NCI-H1048 (cell line): ENCODE measurements around the gene POLR3GL.

Experiments used
- DNase-seq: peaks from one replicate; lab custom pipeline; 2025; lab: John Stamatoyannopoulos, UW

Gene POLR3GL

DNA sequence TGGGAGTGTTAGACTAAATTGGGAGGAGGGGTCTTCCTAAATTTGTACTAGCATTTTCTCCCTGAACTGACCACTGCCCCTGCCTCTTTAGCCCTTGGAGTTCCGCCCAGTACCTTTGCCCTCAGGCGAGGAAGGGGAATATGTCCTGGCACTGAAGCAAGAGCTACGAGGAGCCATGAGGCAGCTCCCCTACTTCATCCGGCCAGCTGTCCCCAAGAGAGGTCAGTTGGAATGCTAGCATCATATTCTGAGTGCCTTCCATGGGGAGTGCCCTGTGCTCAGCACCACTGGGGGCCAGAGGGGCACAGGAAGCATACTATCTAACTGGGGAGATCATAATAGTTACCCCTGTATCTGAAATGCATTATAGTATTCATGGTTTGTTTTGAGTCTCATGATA lies 10.7 kb downstream of the POLR3GL start:
- DNase-seq, result no peak

DNA sequence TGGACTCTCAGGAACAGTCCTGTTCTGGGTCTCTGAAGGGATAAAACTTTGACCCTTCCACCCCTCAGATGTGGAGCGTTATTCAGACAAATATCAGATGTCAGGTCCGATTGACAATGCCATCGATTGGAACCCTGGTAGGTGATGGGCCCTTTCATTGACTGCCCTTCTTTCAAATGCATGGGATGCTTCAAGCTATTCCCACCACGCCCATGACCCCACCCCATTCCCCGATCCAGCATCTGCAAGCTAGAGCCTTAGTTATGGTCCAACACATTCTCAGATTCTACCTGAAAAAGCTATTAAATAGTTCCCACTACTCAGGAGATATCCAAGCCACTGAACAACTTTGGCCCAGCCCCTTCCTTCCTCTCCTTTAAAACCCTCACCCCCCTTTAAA lies 12.5 kb downstream of the POLR3GL start:
- DNase-seq, result no peak

- peak; percentile 75 for DNase-seq
Observed at GRCh38 chr1:145977486-145978470, 13.3 kb downstream of the POLR3GL start.

GRCh38 chr1:145978471-145978853 lies 14.0 kb downstream of the POLR3GL start:
- no peak for DNase-seq

GRCh38 chr1:145978854-145979745 lies 14.6 kb downstream of the POLR3GL start:
- DNase-seq, result peak; percentile 94

DNA sequence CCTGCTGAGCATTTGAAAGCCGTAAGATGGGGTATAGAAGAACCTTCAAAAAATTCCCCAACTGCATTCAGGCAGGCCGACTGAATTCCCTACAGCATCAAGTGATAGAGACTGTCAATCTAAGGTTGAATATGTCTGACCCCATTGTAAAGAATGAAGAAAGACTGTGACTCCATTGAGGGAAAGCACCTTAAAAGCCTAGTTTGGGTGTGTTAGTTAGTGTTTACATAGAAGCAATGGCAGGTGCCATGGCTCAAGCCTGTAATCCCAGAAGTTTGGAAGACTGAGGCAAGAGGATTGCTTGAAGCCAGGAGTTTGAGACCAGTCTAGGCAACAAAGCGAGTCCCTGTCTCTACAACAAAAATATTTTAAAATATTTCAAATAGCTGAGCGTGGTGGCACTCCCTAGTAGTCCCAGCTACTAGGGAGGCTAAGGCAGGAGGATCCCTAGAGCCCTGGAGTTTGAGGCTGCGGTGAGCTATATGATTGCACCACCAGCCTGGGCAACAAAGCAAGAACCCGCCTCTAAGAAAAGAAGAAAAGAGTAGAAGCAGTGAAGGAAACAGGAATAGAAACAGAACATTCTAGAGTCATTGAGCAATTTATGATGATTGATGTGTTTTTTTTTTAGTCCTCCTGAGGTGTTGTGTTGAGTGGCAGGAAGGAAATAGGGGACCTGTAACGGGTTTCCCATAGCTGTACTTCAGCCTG lies 15.4 kb downstream of the POLR3GL start:
- DNase-seq, result no peak

GRCh38 chr1:145980457-145980994 lies 16.0 kb downstream of the POLR3GL start:
- no peak for DNase-seq

DNA sequence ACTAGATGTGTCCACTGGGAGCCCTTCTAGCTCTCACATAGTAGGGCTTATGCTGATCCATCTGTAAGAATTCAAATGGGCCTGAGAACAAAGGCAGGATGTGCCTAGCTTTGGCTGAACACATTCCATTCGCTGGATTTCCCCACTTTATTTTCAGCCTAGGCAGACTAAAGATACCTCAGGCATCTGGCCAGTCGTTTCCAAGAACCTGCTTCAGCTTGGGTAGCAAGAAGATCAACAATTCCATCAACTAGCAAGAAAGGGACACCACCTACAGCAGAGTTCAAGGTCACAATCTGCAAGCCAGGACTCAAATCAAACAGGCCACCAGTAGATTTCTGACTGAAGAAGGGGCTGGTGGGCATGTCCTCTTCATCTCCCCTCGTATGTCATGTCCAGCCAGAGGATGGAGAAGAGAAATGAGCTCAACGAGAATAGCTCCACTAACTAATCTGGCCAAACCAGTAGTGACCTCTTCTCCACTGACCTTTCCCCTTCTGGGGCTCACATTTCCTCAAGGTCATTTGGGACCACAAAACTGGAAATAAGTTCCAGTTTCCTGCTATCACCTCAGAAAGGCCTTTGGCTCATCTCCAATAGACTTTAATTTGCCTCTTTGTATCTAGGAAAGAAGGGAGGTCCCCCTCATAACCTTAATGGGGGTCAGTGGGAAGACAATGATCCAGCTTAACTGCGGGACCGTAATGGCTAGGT lies 17.7 kb downstream of the POLR3GL start:
- DNase-seq, result no peak

- no peak for DNase-seq
Observed at GRCh38 chr1:145983206-145983675, 18.8 kb downstream of the POLR3GL start.

DNA sequence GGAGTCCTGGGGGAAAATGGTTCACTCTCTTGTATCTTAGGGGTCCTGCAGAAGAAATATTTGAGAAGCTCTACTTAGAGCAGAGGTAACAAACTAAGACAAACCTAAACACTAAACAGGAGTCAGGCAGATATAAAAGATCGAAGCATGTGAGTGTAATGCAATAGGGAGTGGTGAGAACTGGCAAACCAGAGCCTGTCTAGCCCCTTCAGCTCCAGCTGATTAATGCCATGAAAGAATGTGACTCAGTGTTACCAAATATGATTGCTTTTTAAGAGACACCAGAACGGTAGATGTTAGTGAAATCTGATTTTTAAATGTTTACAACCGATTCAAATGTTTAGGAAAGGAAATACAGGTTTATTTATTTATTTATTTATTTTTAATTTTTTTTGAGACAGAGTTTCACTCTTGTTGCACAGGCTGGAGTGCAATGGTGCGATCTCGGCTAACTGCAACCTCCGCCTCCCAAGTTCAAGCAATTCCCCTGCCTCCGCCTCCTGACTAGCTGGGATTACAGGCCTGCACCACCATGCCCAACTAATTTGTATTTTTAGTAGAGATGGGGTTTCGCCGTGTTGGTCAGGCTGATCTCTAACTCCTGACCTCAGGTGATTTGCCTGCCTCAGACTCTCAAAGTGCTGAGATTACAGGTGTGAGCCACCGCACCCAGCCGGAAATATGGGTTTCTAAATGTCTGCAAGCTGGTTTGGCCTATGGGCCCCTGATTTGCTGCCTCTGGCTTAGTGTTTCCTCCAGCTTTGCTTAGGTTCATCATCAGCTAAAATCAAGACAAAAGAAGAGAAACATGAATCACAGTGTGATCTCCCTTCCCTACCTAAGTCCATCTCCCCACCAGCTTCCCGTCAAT lies 19.7 kb downstream of the POLR3GL start:
- DNase-seq, result no peak

DNA sequence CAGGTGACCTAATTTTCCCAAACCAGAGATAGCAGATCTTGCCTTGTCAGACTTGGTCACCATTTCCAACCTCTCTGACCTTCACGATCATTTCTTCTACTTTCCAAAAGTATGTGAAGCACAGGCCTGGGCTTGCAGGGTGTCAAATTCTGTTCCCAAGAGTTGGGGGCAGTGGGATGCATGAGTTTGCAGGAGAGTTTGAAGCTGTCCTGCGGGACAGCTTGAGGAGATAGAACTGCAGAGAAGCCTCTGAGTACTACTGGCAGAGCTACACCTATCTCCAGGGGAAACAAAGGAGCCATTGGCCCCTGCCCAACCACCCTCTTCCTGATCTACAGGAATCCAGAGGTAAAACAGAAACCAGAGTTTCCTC lies 20.6 kb downstream of the POLR3GL start:
- DNase-seq, result no peak

DNA sequence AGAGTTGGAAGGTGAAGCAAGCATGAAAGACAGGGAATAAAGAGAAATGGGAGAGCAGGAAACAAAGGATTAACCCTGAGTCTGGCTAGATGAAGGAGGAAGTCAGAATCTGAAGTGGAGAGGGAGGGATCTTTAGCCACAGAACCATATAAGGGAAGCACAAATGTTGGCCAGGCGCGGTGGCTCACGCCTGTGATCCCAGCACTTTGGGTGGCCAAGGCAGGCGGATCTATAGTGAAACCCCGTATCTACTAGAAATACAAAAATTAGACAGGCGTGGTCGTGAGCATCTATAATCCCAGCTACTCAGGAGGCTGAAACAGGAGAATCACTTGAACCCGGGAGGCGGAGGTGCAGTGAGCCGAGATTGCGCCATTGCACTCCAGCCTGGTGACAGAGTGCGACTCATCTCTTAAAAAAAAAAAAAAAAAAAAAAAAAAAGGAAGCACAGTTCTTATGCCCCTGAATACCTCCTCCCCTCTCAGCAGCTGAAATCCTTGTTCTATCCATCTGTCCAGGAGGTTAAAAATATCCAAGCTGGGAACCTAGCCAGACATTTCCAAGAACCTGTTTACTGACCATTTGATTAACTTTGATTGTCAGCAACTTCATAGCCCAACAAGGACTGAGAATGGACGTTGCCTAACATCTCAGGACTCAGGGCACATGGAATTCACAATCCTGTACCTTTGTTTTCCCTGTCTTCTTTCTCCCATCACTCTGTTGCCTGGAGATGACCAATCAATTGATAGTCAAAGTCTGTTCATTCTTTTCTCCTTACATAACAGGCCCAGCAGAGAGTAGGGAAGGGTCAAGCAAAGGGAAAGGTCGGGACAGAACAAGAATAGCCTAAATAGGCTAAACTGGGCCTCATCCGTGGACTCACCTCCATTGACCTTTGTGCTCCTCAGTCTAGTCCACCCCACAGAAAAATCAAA lies 21.3 kb downstream of the POLR3GL start:
- DNase-seq, result no peak

- DNase-seq, result no peak
Observed at GRCh38 chr1:145986551-145986950, 22.1 kb downstream of the POLR3GL start.

GRCh38 chr1:145987926-145988325 lies 23.4 kb downstream of the POLR3GL start:
- no peak for DNase-seq

DNA sequence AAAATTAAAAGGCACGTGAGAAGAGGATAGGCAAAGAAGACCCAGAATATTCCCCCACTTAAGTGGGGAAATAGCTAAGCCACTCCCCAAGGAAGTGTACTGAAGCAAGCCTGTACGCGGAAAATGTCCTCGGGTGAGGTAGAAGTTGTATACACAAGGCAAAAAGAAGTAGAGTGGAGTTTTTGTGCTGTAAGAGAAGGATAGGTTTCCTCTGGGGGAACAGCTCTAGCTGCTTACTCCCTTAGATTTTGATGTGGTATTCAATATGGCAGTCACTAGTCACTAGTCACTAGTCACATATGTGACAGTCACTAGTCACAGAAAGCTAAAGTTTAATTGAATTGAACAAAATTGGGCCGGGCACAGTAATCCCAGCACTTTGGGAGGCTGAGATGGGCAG lies 24.3 kb downstream of the POLR3GL start:
- no peak for DNase-seq

DNA sequence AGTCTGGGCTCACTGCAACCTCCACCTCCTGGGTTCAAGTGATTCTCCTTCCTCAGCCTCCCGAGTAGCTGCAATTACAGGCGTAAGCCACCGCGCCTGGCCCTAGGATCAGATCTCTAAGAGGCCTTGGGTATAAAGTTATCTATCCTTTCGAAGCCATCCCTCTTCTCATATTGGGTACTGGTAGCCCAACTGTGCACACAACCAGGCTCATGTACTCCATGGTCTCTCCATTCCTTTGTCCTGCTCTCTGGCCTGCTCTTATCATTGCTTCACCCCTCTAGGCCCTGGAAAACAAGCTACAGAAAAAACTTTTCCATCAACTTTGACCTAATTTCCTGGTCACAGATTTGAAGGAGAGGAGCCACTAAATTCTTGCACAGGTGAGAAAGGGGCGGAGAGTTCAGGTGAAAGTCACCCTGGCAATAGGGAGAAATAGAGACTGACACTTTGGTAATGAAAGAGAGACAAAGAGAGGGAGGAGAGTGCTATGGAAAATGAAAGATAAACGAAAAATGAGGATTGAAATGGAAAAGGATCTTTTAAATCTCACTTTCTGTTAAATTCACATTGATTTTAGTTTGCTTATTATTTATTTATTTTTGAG lies 25.9 kb downstream of the POLR3GL start:
- DNase-seq, result no peak

- DNase-seq, result no peak
Observed at GRCh38 chr1:145991735-145992412, 27.4 kb downstream of the POLR3GL start.

GRCh38 chr1:145992502-145992936 lies 28.0 kb downstream of the POLR3GL start:
- no peak for DNase-seq
